Right lobe of liver (tissue), 6 donors: ENCODE data around the gene KRTAP3-1. TPM values are rescaled to one million over a fixed set of nuclear protein-coding genes. Genes with fewer than 3 reads are reported as not detected.
"Not testable (repeated sequence)": the region's sequence is repeated elsewhere in the genome, so short reads cannot be mapped to it uniquely, and the experiment has no call there.

ENCODE experiments used
- ATAC-seq, 4 donors: fragments of 200-7000 bp; cut with Tn5 transposase; one replicate each; pipeline ENCODE4 v1.9.1; 2020; ENCODE audit warnings: mild to moderate bottlenecking in 4 of 4, moderate library complexity in 4 of 4
- DNase-seq, 3 donors: peaks; one replicate each; pipeline ENCODE4 v3.0.0-alpha.2; 2020
- H3K27ac ChIP-seq, 3 donors: fragments of 200-600 bp; one replicate each; pipeline ENCODE4 v1.8.0; 2022
- H3K27me3 ChIP-seq, 2 donors: fragments of 200-600 bp; one replicate each; pipeline ENCODE4 v1.8.0; 2022
- H3K36me3 ChIP-seq, 4 donors: fragments of 200-600 bp; sonication (generic) in 1 of 4; one replicate each; pipeline versions ENCODE4 v1.5.1 to v1.8.0; 2017 to 2022; ENCODE audit warnings: control low read depth in 1 of 4
- H3K4me1 ChIP-seq, 4 donors: fragments of 200-600 bp; sonication (generic) in 1 of 4; one replicate each; pipeline versions ENCODE4 v1.5.1 to v1.8.0; 2017 to 2022; ENCODE audit warnings: control low read depth in 1 of 4
- H3K4me3 ChIP-seq, 3 donors: fragments of 200-600 bp; one replicate each; pipeline ENCODE4 v1.8.0; 2022
- H3K9me3 ChIP-seq, 4 donors: fragments of 200-600 bp; sonication (generic) in 1 of 4; one replicate each; pipeline versions ENCODE4 v1.5.1 to v1.8.0; 2017 to 2022; ENCODE audit warnings: control low read depth in 1 of 4
- POLR2A ChIP-seq: fragments of 450-650 bp; IDR thresholded peaks from one replicate; pipeline ENCODE4 v1.6.1; 2017; ENCODE audit warnings: antibody characterized with exemption, mild to moderate bottlenecking
- WGBS: methylation state at CpG from one replicate; pipeline ENCODE4 v1.1.6; 2018; ENCODE audit warnings: low coverage, low lambda C conversion rate; ENCODE audit not compliant: insufficient coverage; ENCODE audit errors: missing lambda C conversion rate; 5-methylcytosine and 5-hydroxymethylcytosine counted together
- intact Hi-C, 2 donors: fragments of 100-400 bp; cut with DNase I; formaldehyde crosslinking; loops; one replicate each; pipeline versions ENCODE4 v1.11.2 to v1.14.1; 2022
- total RNA-seq, 6 experiments: library from RNA; depleted of rRNA in 2 of 6; stranded (reverse); fragments of >200 nt in 2 of 6; fragmentation: NEBNext Ultra II Directional in 3 of 6; extraction: Animal tissue kit (Norgen Biotek cat#: 25700) in 3 of 6; gene quantifications; one replicate each; pipeline versions ENCODE4 v1.1.0 to v1.2.4, GENCODE V29; 2016 to 2023
- TF ChIP-seq, protein P1 (sequence below), 4 donors: fragments of 200-600 bp in 3 of 4; fragments of 450-650 bp in 1 of 4; IDR thresholded peaks; one replicate each; pipeline versions ENCODE4 v1.5.1 to v1.8.0; 2016 to 2022; ENCODE audit warnings: antibody characterized with exemption in 4 of 4, mild to moderate bottlenecking in 2 of 4
- donor health status: DM: no; HTN: yes; CAD: no.
- donor health status: DM: no; HTN: no; CAD: no.
- donor health status: DM: no; HTN: no; CAD: no.
- donor health status: DM: no; HTN: yes; CAD: no.
- donor health status: DM: no; HTN: yes; CAD: no.

Gene KRTAP3-1
- total RNA-seq, 6 experiments from 2014 or later: not detected

DNA sequence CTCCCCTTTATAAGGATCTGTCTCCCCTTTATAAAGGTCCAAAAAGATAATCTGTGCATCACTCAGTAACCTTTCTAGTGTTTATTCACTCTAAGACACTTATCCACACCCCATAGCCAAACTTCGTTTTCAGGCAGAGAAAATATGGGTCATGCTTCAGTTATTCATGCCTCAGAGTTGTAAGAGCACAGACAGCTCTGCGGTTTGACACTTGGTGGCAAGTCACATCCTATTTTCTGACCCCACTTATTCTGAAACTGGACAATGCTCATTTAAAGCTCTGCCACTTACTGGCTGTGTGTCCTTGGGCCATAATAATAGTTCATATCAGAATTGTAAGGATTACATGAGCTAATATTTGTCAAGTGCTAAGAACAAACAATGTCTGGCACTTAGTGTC is 40.2 kb upstream of the KRTAP3-1 start:
- no peak overlapping the region for H3K27ac ChIP-seq

DNA sequence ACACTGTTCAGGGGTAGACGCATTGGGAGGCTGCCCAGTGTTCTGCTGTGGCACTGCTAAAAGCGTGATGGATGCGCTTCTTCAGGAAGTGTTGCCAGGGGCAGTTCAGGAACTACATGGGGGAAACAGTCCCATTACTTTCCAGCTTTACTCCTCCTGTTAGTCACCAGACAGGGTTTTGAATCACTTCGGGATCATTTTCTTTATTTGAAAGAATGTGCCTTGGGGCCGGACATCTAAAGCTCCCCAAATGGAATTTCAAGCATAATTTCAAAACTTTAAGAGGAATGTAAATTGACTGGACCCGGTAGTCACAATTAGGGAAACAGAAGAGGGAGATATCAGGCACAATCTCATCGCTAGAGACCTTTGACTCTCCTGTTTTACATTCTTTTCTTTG is 39.5 kb upstream of the KRTAP3-1 start:
- Histone ChIP-seq H3K9me3 (no peaks in the 10 kb centered on the region), H3K36me3 (no peaks in the 10 kb centered on the region), H3K27me3 (no peaks in the 10 kb centered on the region), H3K4me3 (no peak overlapping the region), H3K27ac (no peak overlapping the region), H3K4me1 (no peaks in the 10 kb centered on the region)
- 51% methylated on average over 7 of the region's 7 CpGs for WGBS
- ATAC-seq: no peak
- no peak for TF ChIP-seq POLR2A
- TF ChIP-seq, protein P1, sequence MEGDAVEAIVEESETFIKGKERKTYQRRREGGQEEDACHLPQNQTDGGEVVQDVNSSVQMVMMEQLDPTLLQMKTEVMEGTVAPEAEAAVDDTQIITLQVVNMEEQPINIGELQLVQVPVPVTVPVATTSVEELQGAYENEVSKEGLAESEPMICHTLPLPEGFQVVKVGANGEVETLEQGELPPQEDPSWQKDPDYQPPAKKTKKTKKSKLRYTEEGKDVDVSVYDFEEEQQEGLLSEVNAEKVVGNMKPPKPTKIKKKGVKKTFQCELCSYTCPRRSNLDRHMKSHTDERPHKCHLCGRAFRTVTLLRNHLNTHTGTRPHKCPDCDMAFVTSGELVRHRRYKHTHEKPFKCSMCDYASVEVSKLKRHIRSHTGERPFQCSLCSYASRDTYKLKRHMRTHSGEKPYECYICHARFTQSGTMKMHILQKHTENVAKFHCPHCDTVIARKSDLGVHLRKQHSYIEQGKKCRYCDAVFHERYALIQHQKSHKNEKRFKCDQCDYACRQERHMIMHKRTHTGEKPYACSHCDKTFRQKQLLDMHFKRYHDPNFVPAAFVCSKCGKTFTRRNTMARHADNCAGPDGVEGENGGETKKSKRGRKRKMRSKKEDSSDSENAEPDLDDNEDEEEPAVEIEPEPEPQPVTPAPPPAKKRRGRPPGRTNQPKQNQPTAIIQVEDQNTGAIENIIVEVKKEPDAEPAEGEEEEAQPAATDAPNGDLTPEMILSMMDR (IDR thresholded peaks at IDR 0.05): no peak
- intact Hi-C loops: no loop called here
- no peak for DNase-seq

More for the DNA sequence above, 40.2 kb upstream of the KRTAP3-1 start:
- DNase-seq (no peak), ATAC-seq (no peak)
- Histone ChIP-seq H3K36me3 (no peaks in the 10 kb centered on the region), H3K27me3 (no peaks in the 10 kb centered on the region), H3K4me1 (no peaks in the 10 kb centered on the region), H3K4me3 (no peak overlapping the region), H3K9me3 (no peaks in the 10 kb centered on the region)
- WGBS: 37% methylated on average over 2 of the region's 2 CpGs
- no peak for TF ChIP-seq POLR2A
- TF ChIP-seq, protein P1 (IDR thresholded peaks at IDR 0.05): no peak
- intact Hi-C loops: no loop called here

DNA sequence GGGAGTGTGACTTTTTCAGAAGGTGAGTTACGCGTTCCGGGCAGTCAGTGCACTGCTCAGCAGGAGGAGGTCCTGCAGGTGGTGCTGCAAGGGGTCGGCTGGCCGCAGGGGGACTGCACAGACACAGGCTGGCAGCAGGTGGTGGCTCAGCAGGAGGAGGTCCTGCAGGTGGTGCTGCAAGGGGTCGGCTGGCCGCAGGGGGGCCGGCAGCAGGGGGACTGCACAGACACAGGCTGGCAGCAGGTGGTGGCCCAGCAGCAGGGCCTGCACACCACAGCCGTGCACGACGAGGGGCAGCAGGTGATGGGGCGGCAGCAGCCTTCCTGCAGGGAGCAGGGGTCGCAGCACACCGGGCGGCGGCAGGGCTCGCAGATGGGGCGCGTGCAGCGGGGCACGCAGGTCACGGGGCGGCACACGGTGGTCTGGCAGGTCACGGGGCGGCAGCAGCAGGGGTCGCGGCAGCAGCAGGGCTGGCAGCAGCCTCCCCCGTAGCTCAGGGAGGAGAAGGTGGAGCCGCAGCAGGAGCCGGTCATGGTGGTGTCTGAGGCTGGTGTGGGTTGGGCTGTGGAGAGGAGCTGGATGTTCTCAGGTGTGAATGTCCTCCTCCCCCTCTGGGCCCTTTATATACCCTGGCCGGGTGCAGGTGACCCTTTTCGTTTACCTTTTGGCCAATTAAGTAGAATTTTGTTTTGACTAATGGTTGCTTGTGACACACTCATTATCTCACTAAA is 38.0 kb upstream of the KRTAP3-1 start, which contains the start of gene KRTAP2-1:
Gene KRTAP2-1, minus strand, starts transcription at position 582 of the 731 bp plus-strand sequence. Its CDS starts 49 bp downstream, at position 533.
- H3K36me3 ChIP-seq, DNase-seq, intact Hi-C loops, H3K4me1 ChIP-seq, H3K27ac ChIP-seq, H3K9me3 ChIP-seq, H3K27me3 ChIP-seq, H3K4me3 ChIP-seq: not testable (repeated sequence)
- ATAC-seq: peak in 1 of 4 donors; percentile 23
- WGBS: 22% methylated on average over 5 of the region's 33 CpGs

DNA sequence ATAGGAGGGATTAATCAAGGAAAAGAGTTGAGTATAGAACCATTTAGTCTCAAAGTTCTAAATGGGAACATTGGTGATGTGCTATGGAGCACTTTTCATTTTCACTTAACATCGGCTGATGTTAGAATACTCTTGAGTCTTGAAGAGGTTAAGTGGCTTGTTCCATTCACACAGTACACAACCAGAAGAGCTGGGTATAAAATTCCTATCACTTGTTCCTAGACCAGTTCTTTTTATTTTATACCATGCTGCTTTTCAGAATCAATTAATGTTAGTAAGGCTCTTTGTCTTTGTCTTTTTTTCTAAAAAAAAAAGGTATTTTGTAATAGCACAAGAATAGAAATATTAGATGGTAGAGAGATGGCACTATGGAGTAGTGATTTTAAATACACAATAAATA is 34.0 kb upstream of the KRTAP3-1 start:
- Histone ChIP-seq H3K27me3 (no peaks in the 10 kb centered on the region), H3K9me3 (no peaks in the 10 kb centered on the region), H3K4me3 (no peak overlapping the region), H3K4me1 (no peaks in the 10 kb centered on the region), H3K36me3 (no peaks in the 10 kb centered on the region), H3K27ac (no peak overlapping the region)
- 89% methylated on average over 1 of the region's 1 CpG for WGBS
- intact Hi-C loops: no loop called here
- TF ChIP-seq POLR2A: no peak
- TF ChIP-seq, protein P1 (IDR thresholded peaks at IDR 0.05): no peak
- ATAC-seq (no peak), DNase-seq (no peak)

DNA sequence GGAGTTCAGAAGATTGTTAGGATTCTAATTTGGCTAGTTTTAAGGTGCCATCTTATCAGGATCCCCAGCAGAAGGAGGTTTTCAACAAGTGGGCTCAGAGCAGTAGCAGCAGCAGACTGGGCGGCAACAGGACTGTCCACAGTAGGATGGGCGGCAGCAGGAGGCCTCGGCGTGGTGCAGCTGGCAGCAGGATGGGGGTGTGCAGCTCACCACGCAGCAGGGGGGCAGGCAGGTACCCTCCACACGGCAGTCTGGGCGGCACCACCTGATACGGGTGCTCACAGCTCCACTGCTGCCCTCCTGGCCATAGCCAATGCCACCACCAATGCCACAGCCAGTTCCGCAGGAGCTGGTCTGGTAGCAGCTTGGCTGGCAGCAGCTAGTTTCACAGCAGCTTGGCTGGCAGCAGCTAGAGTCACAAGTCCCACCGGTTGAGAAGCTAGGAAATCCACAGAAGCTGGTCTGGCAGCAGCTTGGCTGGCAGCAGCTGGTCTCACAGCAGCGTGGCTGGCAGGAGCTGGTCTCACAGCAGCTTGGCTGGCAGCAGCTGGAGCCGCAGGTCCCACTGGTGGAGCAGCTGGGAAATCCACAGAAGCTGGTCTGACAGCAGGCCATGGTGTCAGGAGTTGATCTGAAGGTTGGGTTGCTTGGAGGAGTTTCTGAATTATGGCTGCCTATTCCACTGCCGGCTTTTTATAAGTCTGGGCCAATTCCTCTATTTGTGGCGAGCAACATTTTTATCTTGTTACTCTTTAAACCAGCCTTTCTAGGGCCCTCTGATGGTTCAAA is 32.0 kb upstream of the KRTAP3-1 start, which contains the start of gene KRTAP1-1:
Gene KRTAP1-1, minus strand, starts transcription at position 668 of the 789 bp plus-strand sequence. Its CDS starts 53 bp downstream, at position 615.
- H3K4me3 ChIP-seq, H3K36me3 ChIP-seq, H3K4me1 ChIP-seq, H3K27ac ChIP-seq, H3K27me3 ChIP-seq, H3K9me3 ChIP-seq, DNase-seq, intact Hi-C loops: not testable (repeated sequence)
- WGBS: 41% methylated on average over 5 of the region's 14 CpGs
- ATAC-seq: peak in 1 of 4 donors; percentile 21
